Measurements from ENCODE around the gene PAX2.

PAX2 gene

DNA sequence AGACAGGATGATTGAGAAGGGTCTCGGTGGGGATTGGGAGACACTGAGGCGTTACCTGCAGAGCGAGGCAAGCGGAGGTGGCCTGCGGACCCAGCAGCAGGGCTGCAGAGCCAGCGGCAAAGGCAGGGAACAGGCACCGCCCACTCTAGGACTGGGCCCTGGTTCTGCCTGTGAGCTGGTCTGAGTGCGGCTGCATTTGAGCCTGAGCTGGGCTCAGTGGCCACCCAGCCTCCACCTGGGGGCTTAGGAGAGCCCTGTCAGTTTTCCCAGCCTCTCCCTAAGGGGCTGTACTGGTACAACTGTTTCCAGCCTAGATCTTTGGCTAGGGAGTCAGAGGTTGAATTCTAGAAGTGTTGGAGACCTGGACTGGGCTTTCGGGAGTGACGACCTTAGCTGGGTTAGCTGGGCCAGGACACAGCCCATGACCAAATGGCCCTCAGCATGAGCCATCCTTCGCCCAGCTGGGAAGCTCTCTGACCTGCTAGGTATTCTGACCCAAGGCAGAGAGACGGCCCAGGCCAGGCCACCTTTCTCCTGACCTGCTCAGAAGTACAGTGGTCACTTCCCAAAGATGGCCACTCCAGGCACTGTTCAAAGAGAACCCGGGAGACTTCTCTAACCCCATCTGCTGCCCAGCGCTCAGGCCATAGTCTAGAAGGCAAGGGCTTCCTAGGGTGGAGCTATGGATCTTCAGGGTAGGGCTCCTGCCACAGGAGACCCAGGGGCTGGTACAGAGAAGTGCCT lies 64.9 kb downstream of the PAX2 start:
- peak in 1 of 10 donors; percentile 71 for DNase-seq
- intact Hi-C loops (cut with DNase I): no loop called here

DNA sequence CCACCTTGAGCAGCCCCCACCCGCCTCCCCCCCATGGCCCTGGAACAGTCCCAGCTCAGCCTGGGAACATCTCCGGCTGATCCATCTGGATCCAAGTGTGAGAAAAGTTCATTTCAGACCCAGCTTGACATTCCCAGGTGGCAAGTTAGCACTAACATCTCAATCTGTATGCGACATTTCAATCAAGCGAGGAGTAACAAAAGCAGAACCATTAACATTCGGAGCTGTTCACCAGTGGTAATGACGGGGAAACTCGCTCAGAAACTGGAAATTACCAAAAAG lies 65.4 kb downstream of the PAX2 start:
- DNase-seq: no peak
- intact Hi-C loops (cut with DNase I): no loop called here

DNA sequence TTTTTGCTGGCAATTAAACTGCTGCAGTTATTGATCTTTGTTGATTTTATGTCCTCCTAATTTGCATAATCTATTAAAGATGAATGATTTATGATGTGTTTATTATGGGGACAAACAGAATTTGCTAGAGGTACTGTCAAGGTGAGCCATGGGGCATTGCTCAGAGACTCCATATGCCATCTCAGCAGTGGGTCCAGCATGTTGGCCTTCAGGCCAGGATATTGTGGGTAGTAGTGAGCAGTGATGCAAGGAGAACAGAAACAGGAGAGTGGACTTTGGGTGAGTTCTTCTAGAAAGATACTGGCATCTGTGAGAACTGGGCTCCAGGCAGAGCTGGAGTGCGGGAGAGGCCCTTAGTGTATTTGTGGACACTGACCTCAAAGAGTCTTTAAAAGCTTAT lies 65.9 kb downstream of the PAX2 start:
- no peak for DNase-seq
- intact Hi-C loops (cut with DNase I): no loop called here

DNA sequence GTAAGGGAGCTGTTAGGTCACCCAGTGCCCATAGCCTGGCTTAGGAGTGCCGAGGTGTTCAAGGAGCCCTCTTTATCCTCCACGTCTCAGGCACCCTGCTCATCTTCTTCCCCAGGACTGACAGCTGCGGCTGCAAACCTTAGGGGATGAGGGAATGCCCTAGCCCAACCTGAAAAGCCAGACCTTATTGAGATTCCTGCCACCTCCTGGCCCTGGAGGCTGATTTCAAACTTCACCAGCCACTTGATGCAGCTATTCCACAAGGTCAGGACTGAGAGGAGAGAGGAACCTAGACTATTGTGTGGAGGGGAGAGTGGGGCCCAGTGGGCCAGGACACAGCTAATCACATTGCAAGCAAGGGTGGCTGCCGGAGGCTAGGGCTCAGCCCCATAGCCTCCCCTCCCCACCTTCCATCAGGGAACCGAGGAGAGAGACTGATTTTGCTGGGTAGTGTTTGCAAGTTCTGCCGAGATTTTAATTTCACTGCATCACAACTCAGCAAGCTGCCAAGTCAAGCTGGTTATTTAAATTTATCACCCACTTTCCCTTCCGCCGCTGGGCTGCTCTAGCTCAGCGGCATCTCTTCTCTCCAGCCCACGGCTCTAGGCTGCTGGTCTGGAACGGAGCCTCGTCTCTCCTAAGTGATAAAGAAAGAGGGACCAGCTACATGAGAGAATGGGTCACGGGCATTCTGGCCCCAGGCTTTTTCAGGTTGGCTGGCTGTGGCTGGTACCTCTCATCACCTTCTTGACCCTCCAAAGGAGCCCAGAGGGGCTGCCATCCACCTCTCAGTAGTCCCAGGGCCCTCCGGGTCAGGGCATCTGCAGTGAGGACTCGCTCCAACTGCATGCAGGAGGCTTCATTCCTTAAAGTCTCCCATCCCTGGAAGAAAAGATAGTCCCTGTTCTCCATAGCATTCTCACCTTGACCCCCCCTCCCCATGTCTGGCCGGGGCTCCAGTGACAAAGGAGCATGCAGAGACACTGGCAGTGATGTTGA lies 66.7 kb downstream of the PAX2 start:
- DNase-seq: peak in 3 of 10 donors; percentile 14 to 87 (median 27)
- intact Hi-C loops (cut with DNase I): no loop called here

DNA sequence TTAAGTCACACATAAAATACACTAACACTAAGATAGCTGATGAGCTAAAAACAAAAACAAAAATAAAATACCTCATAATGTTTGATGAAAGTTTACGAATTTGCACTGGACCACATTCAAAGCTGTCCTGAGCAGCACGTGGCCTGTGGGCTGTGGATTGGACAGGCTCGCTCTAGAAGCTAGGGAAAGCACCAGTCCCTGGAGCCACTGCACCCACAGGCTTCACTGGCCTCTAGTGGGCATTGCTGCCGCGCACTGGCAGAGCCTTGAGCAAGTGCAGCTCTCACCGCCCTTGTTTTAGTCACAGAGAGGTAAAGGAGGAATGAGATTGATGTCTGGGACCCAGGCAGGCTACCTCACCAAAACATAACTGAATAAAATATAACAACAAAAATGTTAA lies 67.6 kb downstream of the PAX2 start:
- intact Hi-C loops (cut with DNase I): no loop called here
- peak in 1 of 10 donors; percentile 77 for DNase-seq

DNA sequence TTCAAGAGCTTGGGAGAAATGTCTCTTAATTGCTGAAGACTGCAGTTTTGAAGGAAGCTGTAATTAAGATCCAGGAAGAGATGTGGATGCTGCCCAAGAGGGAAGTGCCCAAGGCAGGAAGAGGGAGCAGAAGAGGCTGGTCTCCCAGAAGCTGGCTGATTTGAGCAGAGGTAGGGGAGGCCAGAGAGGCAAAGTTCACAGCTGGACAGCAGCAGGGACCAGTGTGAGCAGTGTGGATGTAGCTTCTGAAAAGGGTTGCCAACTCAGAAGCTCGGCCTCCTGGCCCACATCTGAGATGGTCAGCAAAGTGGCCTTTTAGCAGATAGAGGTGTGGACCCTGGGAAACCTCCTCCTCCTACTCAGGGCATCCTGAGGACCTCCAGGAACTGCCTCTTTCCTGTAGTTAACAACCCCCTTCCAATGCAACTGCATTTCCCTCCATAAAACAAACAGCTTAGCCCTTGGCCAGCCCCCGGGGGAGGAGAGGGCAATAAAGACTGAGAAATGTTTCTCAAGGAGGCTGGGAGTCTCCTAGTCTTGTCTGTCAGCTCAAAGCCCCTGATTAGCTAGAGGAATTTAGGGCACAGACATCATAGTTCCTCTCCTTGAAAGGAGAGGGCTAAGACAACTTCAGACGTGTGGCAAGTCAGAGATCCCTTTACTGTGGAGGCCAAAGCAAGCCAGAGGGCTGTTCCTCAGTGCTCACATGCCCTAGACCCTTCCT lies 69.5 kb downstream of the PAX2 start:
- DNase-seq: peak in 1 of 10 donors; percentile 55
- intact Hi-C loops (cut with DNase I): no loop called here

DNA sequence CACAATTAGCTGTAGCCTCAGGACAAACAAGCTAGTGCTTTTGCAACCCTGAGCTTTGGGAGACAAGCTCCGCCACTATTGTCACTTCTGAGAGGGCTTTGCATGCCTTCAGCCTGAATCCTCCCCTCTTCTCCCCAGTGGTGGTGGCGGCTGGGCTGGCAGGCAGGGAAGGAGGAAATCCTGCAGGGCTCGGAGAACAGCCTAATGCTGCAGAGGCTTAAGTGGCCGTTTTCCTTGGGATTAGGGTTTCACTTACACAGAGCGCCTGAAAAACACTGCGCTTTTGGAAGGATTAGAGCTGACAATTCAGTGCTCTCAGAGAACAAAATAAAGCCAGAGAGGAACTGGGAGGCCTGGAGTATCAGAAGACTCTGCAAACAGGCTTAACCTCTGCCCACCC lies 71.3 kb downstream of the PAX2 start:
- intact Hi-C loops (cut with DNase I): no loop called here
- no peak for DNase-seq

DNA sequence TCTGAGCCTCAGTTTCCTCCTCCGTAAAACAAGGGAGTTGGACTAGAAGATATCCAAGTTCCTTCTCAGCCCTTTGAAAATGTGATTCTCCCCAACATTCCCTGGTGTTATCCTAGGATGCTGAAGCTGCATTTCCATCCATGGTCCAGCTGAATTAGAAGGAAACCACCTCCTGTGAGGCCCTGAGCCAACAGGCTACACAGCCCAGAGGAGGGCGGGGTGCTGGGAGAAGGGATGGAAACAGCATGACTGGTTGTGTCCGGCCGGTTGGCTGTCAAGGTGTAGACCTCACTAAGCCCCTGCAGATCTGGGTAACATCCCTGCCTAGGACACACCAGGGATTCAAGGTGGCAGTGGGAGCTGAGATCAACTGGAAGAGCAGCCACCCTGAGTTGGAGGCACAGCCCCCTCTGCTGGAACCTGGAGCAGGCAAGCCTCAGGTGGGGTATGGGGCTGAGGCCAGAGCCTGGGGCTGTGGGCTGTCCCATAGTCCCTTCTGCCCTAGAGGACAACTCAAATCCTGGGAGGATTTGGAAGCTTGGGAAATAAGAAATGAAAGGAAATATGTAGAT lies 72.0 kb downstream of the PAX2 start:
- DNase-seq: peak in 1 of 10 donors; percentile 53
- intact Hi-C loops (cut with DNase I): no loop called here

DNA sequence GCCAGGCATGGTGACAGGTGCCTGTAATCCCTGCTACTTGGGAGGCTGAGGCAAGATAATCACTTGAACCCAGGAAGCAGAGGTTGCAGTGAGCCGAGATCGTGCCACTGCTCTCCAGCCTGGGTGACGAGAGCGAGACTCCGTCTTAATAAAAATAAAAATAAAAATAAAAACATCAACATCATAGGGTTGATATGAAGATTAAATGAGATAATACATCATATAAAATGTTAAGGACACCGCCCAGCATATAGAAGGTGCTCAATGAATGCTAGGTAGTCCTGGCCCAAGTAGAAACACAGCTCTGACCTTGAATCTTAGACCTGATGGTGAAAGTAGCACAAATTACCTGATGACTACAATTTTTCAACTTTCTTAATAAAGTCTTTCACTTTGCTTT lies 74.0 kb downstream of the PAX2 start:
- intact Hi-C loops (cut with DNase I): no loop called here
- DNase-seq: no peak

DNA sequence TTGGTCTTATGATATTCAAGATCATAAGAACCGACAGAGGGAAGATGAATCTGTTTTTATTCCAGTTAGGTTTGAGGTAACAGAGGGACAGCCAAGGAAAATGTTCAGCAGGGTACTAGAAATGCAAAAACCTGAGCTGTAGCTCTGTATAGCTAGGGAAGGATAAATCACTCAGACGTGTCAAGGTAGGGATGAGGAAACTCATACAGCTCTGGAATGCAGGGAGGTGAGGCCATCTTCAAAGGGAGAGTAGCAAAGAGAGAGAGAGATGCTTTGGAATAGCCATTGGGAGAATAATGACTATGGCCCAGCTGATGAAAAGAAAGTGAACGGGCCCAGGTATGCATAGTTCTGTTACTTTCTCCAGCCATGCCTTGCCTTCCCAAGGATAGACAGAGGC lies 77.8 kb downstream of the PAX2 start:
- intact Hi-C loops (cut with DNase I): no loop called here
- no peak for DNase-seq

DNA sequence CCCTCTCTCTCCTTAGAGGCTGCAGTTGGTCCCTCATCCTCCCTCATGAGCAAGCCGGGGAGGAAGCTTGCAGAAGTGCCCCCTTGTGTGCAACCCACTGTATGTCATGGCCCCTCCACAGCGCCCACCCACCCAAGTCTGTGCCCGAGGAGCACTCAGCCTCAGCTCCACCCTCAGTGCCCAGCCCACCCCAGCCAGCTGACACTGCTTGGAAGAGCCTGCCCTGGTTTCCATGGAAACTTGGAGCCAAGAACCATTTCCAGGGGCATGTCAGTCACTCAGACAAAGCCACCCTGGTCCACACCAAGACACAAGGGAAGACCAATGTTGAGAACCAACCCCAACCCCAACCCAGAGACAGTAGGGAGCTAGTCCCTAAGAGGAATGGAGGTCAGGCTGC lies 79.5 kb downstream of the PAX2 start:
- intact Hi-C loops (cut with DNase I): no loop called here
- no peak for DNase-seq

DNA sequence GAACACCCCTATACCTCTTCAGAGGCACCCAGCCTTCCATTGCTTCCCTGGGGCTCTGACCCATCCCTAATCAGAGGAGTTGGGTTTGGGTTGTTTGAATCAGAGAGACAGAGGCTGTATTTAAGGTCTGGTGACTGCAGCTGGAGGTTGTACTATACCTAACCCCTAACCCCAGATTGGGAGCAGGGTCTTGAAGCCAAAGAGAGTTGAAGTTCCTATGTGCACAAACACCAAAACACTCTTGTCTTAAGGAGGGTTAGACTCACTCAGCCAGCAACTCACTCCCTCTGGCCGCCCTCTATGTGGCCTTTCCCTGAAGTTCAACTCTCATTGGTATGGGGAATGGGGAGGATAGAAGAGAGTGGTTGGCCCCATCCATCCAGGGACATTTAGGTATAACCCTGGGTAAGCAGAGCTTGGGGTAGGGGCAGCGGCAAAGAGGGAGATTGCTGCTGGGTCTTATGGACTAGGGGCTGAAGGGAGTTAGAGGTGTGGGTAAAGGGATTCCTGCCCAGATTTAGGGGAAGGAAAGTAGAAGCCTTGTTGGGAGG lies 80.0 kb downstream of the PAX2 start:
- DNase-seq: no peak
- intact Hi-C loops (cut with DNase I): no loop called here

DNA sequence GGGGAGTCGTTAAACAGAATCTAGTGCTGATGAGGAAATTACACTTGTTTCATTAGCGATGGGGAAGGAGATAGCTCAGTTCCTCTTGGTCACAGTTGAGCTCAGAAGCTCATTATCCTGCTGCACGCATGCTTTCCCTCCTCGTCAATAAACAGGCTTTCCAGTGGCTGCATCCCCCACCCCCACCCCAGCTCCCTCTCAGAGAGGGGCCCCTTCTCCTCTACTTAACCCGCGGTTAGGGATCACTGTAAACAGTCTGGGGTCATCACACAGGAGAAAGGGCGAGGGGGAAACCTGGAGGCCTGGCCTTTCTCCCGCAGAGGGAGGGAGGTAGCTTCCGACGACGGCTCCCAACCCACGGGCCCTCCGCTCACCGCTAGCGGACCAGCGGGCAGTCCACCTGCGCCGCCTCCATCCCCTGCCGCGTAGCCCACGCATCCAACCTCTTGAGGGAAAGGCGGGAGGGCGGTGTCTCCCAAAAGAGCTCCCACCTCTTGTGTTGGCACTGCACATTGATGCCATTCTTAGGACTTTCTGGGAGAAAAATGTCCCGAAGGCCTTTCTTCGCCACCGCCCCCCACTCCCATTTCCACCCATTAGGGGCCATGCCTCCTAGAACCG lies 80.8 kb downstream of the PAX2 start:
- intact Hi-C loops (cut with DNase I): no loop called here

DNA sequence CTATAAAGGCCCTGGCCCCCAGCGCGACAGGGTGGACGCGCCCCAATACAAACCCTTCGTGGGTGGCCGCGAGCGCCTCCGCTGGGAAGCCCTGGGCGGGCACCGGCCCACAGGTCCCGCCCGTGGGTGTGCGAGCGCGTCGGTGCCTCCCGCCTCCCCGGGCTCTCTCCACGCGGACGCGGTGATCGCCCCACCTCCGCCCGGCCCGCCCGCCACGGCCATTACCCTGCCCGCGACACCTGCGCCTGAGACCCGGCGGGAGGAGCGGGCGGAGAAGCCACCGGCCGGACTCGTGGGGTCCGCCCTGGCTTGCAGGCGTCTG lies 81.2 kb downstream of the PAX2 start:
- intact Hi-C loops (cut with DNase I): no loop called here

More for the DNA sequence above, 80.8 kb downstream of the PAX2 start:
- no peak for DNase-seq

DNA sequence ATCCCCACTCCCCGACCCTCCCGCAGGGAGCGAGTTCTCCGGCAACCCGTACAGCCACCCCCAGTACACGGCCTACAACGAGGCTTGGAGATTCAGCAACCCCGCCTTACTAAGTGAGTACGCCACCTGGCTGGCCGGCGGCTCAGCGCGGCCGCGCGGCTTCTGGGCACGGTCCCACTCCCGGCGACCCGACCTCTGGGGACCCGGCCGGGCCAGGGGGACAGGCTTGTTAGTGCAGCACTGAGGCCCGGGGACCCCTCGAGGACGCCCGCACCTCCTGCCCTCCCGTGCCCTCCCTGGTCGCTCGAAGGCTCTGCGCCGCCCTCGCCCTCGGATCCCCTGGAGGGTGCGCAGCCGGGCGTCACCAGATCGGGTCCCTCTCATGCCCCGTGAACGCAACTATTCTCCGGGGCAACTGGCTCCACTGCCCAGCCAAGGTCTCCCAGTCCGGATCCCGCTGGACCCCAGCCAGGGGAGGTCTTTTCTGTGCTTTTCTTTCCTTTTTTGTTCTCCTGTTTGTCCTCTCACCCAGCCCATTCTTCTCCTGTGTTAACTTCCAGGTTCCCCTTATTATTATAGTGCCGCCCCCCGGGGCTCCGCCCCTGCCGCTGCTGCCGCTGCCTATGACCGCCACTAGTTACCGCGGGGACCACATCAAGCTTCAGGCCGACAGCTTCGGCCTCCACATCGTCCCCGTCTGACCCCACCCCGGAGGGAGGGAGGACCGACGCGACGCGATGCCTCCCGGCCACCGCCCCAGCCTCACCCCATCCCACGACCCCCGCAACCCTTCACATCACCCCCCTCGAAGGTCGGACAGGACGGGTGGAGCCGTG lies 81.8 kb downstream of the PAX2 start:
- DNase-seq: no peak
- intact Hi-C loops (cut with DNase I): no loop called here

More for the DNA sequence above, 81.2 kb downstream of the PAX2 start:
- no peak for DNase-seq

DNA sequence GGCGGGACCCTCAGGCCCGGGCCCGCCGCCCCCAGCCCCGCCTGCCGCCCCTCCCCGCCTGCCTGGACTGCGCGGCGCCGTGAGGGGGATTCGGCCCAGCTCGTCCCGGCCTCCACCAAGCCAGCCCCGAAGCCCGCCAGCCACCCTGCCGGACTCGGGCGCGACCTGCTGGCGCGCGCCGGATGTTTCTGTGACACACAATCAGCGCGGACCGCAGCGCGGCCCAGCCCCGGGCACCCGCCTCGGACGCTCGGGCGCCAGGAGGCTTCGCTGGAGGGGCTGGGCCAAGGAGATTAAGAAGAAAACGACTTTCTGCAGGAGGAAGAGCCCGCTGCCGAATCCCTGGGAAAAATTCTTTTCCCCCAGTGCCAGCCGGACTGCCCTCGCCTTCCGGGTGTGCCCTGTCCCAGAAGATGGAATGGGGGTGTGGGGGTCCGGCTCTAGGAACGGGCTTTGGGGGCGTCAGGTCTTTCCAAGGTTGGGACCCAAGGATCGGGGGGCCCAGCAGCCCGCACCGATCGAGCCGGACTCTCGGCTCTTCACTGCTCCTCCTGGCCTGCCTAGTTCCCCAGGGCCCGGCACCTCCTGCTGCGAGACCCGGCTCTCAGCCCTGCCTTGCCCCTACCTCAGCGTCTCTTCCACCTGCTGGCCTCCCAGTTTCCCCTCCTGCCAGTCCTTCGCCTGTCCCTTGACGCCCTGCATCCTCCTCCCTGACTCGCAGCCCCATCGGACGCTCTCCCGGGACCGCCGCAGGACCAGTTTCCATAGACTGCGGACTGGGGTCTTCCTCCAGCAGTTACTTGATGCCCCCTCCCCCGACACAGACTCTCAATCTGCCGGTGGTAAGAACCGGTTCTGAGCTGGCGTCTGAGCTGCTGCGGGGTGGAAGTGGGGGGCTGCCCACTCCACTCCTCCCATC lies 82.7 kb downstream of the PAX2 start:
- intact Hi-C loops (cut with DNase I): no loop called here
- DNase-seq: peak in 1 of 10 donors; percentile 41

DNA sequence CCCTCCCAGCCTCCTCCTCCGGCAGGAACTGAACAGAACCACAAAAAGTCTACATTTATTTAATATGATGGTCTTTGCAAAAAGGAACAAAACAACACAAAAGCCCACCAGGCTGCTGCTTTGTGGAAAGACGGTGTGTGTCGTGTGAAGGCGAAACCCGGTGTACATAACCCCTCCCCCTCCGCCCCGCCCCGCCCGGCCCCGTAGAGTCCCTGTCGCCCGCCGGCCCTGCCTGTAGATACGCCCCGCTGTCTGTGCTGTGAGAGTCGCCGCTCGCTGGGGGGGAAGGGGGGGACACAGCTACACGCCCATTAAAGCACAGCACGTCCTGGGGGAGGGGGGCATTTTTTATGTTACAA lies 83.3 kb downstream of the PAX2 start:
- DNase-seq: no peak
- intact Hi-C loops (cut with DNase I): no loop called here

DNA sequence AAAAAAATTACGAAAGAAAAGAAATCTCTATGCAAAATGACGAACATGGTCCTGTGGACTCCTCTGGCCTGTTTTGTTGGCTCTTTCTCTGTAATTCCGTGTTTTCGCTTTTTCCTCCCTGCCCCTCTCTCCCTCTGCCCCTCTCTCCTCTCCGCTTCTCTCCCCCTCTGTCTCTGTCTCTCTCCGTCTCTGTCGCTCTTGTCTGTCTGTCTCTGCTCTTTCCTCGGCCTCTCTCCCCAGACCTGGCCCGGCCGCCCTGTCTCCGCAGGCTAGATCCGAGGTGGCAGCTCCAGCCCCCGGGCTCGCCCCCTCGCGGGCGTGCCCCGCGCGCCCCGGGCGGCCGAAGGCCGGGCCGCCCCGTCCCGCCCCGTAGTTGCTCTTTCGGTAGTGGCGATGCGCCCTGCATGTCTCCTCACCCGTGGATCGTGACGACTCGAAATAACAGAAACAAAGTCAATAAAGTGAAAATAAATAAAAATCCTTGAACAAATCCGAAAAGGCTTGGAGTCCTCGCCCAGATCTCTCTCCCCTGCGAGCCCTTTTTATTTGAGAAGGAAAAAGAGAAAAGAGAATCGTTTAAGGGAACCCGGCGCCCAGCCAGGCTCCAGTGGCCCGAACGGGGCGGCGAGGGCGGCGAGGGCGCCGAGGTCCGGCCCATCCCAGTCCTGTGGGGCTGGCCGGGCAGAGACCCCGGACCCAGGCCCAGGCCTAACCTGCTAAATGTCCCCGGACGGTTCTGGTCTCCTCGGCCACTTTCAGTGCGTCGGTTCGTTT lies 83.9 kb downstream of the PAX2 start:
- DNase-seq: no peak
- intact Hi-C loops (cut with DNase I): no loop called here

Measured in posterior cingulate gyrus (tissue), 11 donors.